MV-4-11 (cell line): Measurements from ENCODE around the gene SPANXB1.
"Not testable (repeated sequence)": the region's sequence is repeated elsewhere in the genome, so short reads cannot be mapped to it uniquely, and the experiment has no call there.

Experiments used
- DNase-seq: peaks from one replicate; lab custom pipeline; 2025; lab: John Stamatoyannopoulos, UW

Gene SPANXB1

GRCh38 chrX:141002568-141002967 is at the start of gene SPANXB1:
Gene SPANXB1, plus strand, starts transcription at chrX:141002594. Its CDS starts 100 bp downstream, at chrX:141002694.
- DNase-seq: not testable (repeated sequence)

GRCh38 chrX:140967036-140967435 is 35.4 kb upstream of the SPANXB1 start:
- DNase-seq: no peak

- DNase-seq: no peak
Observed at GRCh38 chrX:140971099-140971795, 31.1 kb upstream of the SPANXB1 start.

- no peak for DNase-seq
Observed at GRCh38 chrX:140975472-140975871, 26.9 kb upstream of the SPANXB1 start.

- no peak for DNase-seq
Observed at GRCh38 chrX:140980271-140980670, 22.1 kb upstream of the SPANXB1 start.

GRCh38 chrX:140983730-140984129 is 18.7 kb upstream of the SPANXB1 start:
- no peak for DNase-seq

- not testable (repeated sequence) for DNase-seq
Observed at GRCh38 chrX:141005243-141005642, 2.8 kb downstream of the SPANXB1 start.

GRCh38 chrX:141044246-141044645 is 41.9 kb downstream of the SPANXB1 start:
- not testable (repeated sequence) for DNase-seq

- DNase-seq: not testable (repeated sequence)
Observed at GRCh38 chrX:141049878-141050277, 47.5 kb downstream of the SPANXB1 start.

GRCh38 chrX:141052098-141052497 is 49.7 kb downstream of the SPANXB1 start:
- DNase-seq: not testable (repeated sequence)
